Heart right ventricle (tissue), 16 donors: ENCODE measurements around the gene ZNF391. TPM values are rescaled to one million over a fixed set of nuclear protein-coding genes. Genes with fewer than 3 reads are reported as not detected.

Experiments used
- ATAC-seq, 8 donors: fragments of 200-7000 bp; cut with Tn5 transposase; one replicate each; pipeline ENCODE4 v1.9.1; 2020; ENCODE audit warnings: mild to moderate bottlenecking in 8 of 8, moderate library complexity in 8 of 8, moderate number of reproducible peaks in 1 of 8
- DNase-seq, 2 donors: peaks; one replicate each; pipeline ENCODE4 v3.0.0-alpha.2; 2020
- H3K27ac ChIP-seq, 10 donors: fragments of 200-600 bp; sonication (generic) in 2 of 10; one replicate each; pipeline versions ENCODE4 v1.5.0 to v1.8.0; 2020 to 2022; ENCODE audit warnings: mild to moderate bottlenecking in 3 of 10
- H3K27me3 ChIP-seq, 7 donors: fragments of 200-600 bp; one replicate each; pipeline ENCODE4 v1.8.0; 2021 to 2022; ENCODE audit warnings: mild to moderate bottlenecking in 2 of 7
- H3K36me3 ChIP-seq, 9 donors: fragments of 200-600 bp; sonication (generic) in 1 of 9; one replicate each; pipeline versions ENCODE4 v1.5.0 to v1.8.0; 2020 to 2022; ENCODE audit warnings: mild to moderate bottlenecking in 2 of 9
- H3K4me1 ChIP-seq, 9 donors: fragments of 200-600 bp; sonication (generic) in 1 of 9; one replicate each; pipeline versions ENCODE4 v1.5.0 to v1.8.0; 2020 to 2022; ENCODE audit warnings: mild to moderate bottlenecking in 4 of 9
- H3K4me3 ChIP-seq, 10 donors: fragments of 200-600 bp; sonication (generic) in 2 of 10; one replicate each; pipeline versions ENCODE4 v1.5.0 to v1.8.0; 2020 to 2022; ENCODE audit warnings: mild to moderate bottlenecking in 7 of 10, moderate library complexity in 2 of 10
- H3K9me3 ChIP-seq, 11 donors: fragments of 200-600 bp in 10 of 11; sonication (generic) in 2 of 11; one replicate each; pipeline versions ENCODE4 v1.5.0 to v1.8.0; 2013 to 2022; ENCODE audit warnings: mild to moderate bottlenecking in 2 of 11, control low read depth in 1 of 11, moderate library complexity in 1 of 11
- CTCF ChIP-seq, 9 donors: fragments of 200-600 bp; sonication (generic) in 2 of 9; IDR thresholded peaks; one replicate each; pipeline versions ENCODE4 v1.5.0 to v1.8.0; 2021 to 2022; ENCODE audit warnings: antibody characterized with exemption in 9 of 9, mild to moderate bottlenecking in 5 of 9, moderate library complexity in 1 of 9
- WGBS, 2 donors: extraction: QIAGEN DNeasy Blood & Tissue Kit; methylation state at CpG; one replicate each; pipeline ENCODE4 v1.1.7; 2013; ENCODE audit warnings: inconsistent platforms in 1 of 2; 5-methylcytosine and 5-hydroxymethylcytosine counted together
- intact Hi-C, 10 donors: fragments of 100-400 bp; cut with DNase I; formaldehyde crosslinking; loops; one replicate each; pipeline versions ENCODE4 v1.11.1 to v1.14.2; 2022
- long read RNA-seq, 3 donors: library from polyadenylated mRNA; unstranded; transcript quantifications; one replicate each; pipeline ENCODE4 v2.0.0, GENCODE V29; 2020 to 2021
- polyA plus RNA-seq, 2 donors: library from polyadenylated mRNA; stranded (reverse); fragments of 200-250 nt; gene quantifications; one replicate each; pipeline ENCODE4 v1.2.3, GENCODE V29; 2013
- total RNA-seq, 10 donors: library from RNA; stranded (reverse); fragmentation: NEBNext Ultra II Directional in 3 of 10; extraction: Animal tissue kit (Norgen Biotek cat#: 25700) in 3 of 10; gene quantifications; one replicate each; pipeline versions ENCODE4 v1.2.1 to v1.2.4, GENCODE V29; 2021 to 2023
- donor health status: Arrhythmogenic right ventricular cardiomyopathy.
- donor health status: ischemic (EF 13 %, LVEDD 7.1; RV severe dilation, severe dysfunction).
- donor health status: healthy with polysubstance abuse.
- donor health status: DM: no; HTN: yes; CAD: no.
- donor health status: DM: no; HTN: no; CAD: no.
- donor health status: ischemic (EF 25% LVEDD 6.9; RV normal size, moderate dysfunction).
- donor health status: ischemic (EF 25% LVEDD 5.7; RV mildly dilated, moderate dysfunction).
- donor health status: healthy.
- donor health status: DM: yes; HTN: yes; CAD: no.
- donor health status: Ischemic cardiomyopathy.
- donor health status: ischemic (EF 35%, LVEDD 5.7; RV mildly dilated, moderate dysfunction).
- donor health status: nonischemic (EF 11% LVEDD 7.7; RV severe dilation, severe dysfunction).
- donor health status: DM: yes; HTN: yes; CAD: no.
- donor health status: PGD.
- donor health status: ischemic (EF 29% LVEDD 5.4; RV normal size, mild dysfunction).
- donor health status: nonischemic (EF 23%, LVEDD 6.1; RV moderate dilation, normal function).

The ZNF391 gene
- total RNA-seq (1 to 10 TPM in 6 of 10 donors, under 1 TPM in 4; 0.79 to 1.8 (median 1.3) TPM), polyA plus RNA-seq (under 1 TPM; 0.46 to 0.51 TPM)
- long read RNA-seq, donor 1, full-length matches to known transcripts = 1 of 1 reads
- long read RNA-seq, donor 1, partial matches to known transcripts = 0 of 1 reads
- long read RNA-seq, donor 1, other reads (novel, unspliced or antisense) = 0 of 1 reads
- long read RNA-seq, donor 2 = 0 reads
- long read RNA-seq, donor 3, full-length matches to known transcripts = 2 of 3 reads
- long read RNA-seq, donor 3, partial matches to known transcripts = 0 of 3 reads
- long read RNA-seq, donor 3, other reads (novel, unspliced or antisense) = 1 of 3 reads

DNA sequence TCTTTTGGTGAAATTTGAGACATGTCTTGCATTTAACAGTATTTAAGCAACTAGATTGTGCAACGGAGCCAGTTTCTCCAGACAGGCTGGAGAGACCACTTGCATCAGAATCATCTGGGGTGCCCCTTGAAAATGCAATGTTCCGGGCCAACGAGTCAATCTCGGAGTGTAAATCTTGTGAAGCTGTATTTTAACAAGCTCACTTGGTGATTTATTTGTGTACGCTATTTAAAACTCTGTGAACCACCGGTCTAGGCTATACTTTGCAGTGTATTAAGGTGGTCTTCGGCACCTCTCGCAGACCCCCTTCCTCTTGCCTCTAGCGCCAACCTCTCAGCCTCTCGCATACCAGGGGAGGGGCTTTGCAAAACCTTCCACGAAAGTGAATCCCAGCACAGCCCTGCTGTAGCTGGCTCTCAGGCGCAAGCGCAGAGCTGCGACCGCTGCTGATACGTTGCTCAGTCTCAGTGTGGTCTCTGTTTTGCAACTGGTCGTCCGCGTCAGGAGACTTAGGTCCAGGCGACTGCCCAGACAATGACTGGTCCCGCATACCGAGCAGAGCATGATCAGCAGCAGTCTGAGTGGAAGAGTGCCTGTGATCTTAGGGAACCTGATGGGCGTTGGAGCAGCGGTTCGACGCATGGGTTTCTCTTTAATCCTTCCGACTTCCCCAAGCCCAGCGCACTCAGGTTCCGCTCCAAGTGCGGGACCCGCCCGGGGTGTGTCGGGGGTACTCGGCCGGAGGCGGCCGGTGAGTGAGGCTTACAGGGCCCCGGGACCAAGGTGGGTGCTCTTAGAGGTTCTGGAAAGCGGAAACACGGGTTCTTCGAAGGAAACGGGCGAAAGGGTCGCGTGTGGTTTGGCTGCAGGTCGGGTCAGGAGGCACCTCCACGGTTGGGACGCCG is at the start of gene ZNF391:
Gene ZNF391, plus strand, starts transcription at position 467 of the 905 bp plus-strand sequence. CDS start 11,612 bp downstream, outside the sequence.
- ATAC-seq = peak; percentile 92 to 97 (median 96)
- Histone ChIP-seq H3K4me1 (peaks cover 0 to 15% (median 8%) of the 10 kb centered on the region in 9 donors), H3K4me3 (peak within 1 kb of the TSS; percentile 39 to 82 (median 62)), H3K36me3 (no peaks in the 10 kb centered on the region), H3K27me3 (peaks cover 0 to 14% (median 0%) of the 10 kb centered on the region in 7 donors), H3K27ac (peak within 1 kb of the TSS; percentile 5 to 86 (median 64)), H3K9me3 (peaks cover 0 to under 1% (median 0%) of the 10 kb centered on the region in 11 donors)
- intact Hi-C loops = loop anchor here in 3 of 10 donors (2.0 to 5.0 kb wide), 3 partner anchors 84 to 90 kb away; partner anchors contain the start of gene ZNF184 (in 1 of the 3)
- WGBS, 2 donors = 0 to 1% methylated on average over 49 of the region's 49 CpGs
- peak; percentile 54 to 64 for DNase-seq
- no peak for TF ChIP-seq CTCF (IDR thresholded peaks at IDR 0.05)

DNA sequence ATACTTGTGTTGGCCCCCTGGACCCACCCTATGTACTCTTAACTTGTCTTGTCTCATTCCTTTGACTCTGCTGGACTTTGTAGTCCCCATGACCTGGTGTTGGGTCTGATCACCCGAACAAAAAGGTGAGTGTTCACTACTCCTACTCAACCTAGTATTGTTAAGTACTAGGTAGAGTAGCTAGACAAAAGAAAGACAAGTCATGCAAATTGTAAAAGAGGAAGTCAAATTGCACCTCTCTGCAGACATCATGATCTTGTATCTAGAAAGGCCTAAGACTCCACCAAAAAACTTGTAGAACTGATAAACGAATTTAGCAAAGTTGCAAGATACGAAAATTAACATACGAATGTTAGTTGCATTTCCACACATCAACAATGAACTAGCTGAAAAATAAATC is 35.7 kb upstream of the ZNF391 start:
- ATAC-seq (no peak), DNase-seq (no peak)
- H3K36me3 ChIP-seq = no peaks in the 10 kb centered on the region
- peaks cover 0 to 63% (median 14%) of the 10 kb centered on the region in 11 donors for H3K9me3 ChIP-seq
- no peak overlapping the region for H3K27ac ChIP-seq
- H3K4me3 ChIP-seq = no peak overlapping the region
- 81 to 84% methylated on average over 4 of the region's 4 CpGs for WGBS, 2 donors
- TF ChIP-seq CTCF (IDR thresholded peaks at IDR 0.05) = no peak
- H3K27me3 ChIP-seq = no peaks in the 10 kb centered on the region
- intact Hi-C loops = no loop called here
- H3K4me1 ChIP-seq = no peaks in the 10 kb centered on the region

- TF ChIP-seq CTCF (IDR thresholded peaks at IDR 0.05) = no peak
- ATAC-seq (no peak), DNase-seq (no peak)
- H3K4me1 ChIP-seq = no peaks in the 10 kb centered on the region
- H3K9me3 ChIP-seq = peaks cover 0 to 81% (median 36%) of the 10 kb centered on the region in 11 donors
- peaks cover 0 to 56% (median 21%) of the 10 kb centered on the region in 9 donors for H3K36me3 ChIP-seq
- H3K4me3 ChIP-seq = no peak overlapping the region
- H3K27me3 ChIP-seq = no peaks in the 10 kb centered on the region
- no peak overlapping the region for H3K27ac ChIP-seq
- intact Hi-C loops = no loop called here
- WGBS, 2 donors = 90 to 92% methylated on average over 2 of the region's 2 CpGs
These were observed 29.8 kb upstream of the ZNF391 start for GRCh38 chr6:27358786-27359185.

GRCh38 chr6:27359231-27359630 is 29.3 kb upstream of the ZNF391 start:
- H3K27ac ChIP-seq = no peak overlapping the region
- no peak for DNase-seq
- WGBS, 2 donors = 76 to 85% methylated on average over 1 of the region's 1 CpG
- no peak for ATAC-seq
- no peak for TF ChIP-seq CTCF (IDR thresholded peaks at IDR 0.05)
- H3K27me3 ChIP-seq = no peaks in the 10 kb centered on the region
- H3K4me1 ChIP-seq = no peaks in the 10 kb centered on the region
- peaks cover 0 to 77% (median 36%) of the 10 kb centered on the region in 11 donors for H3K9me3 ChIP-seq
- intact Hi-C loops = no loop called here
- H3K4me3 ChIP-seq = no peak overlapping the region
- peaks cover 0 to 59% (median 21%) of the 10 kb centered on the region in 9 donors for H3K36me3 ChIP-seq
